GM19193 (cell line): ENCODE results near the gene PRR13.

Experiments used
- POLR2A ChIP-seq: IDR thresholded peaks from 4 replicates; pipeline ENCODE4 v1.6.1; 2011; ENCODE audit not compliant: insufficient read depth, insufficient read length; ENCODE audit errors: extremely low read depth

The PRR13 gene

GRCh38 chr12:53430116-53430515, 11.4 kb upstream of the PRR13 start:
- TF ChIP-seq POLR2A, result no peak

GRCh38 chr12:53431187-53431586, 10.3 kb upstream of the PRR13 start:
- TF ChIP-seq POLR2A, result no peak

- TF ChIP-seq POLR2A, result no peak
These were observed 2.4 kb downstream of the PRR13 start for GRCh38 chr12:53443955-53444354.

DNA sequence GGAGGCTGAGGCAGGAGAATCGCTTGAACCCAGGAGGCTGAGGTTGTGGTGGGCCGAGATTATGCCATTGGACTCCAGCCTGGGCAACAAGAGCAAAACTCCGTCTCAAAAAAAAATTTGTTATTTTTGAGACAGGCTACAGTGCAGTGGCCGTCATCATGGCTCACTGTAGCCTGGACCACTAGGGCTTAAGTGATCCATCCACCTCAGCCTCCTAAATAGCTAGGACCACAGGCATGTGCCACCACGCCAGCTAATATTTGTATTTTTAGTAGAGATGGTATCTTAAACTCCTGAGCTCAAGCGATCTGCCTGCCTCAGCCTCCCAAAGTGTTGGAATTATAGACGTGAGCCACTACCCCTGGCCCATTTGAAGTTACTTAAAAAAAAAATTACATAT, 9.4 kb downstream of the PRR13 start:
- no peak for TF ChIP-seq POLR2A

GRCh38 chr12:53451661-53452158, 10.2 kb downstream of the PRR13 start, which contains the start of gene PCBP2:
TSS of gene PCBP2 (plus strand) at chr12:53452102. CDS start at chr12:53454801, 2,699 bp downstream.
- peak; percentile 89 for TF ChIP-seq POLR2A

GRCh38 chr12:53452159-53453077, 10.9 kb downstream of the PRR13 start:
- TF ChIP-seq POLR2A, result no peak

DNA sequence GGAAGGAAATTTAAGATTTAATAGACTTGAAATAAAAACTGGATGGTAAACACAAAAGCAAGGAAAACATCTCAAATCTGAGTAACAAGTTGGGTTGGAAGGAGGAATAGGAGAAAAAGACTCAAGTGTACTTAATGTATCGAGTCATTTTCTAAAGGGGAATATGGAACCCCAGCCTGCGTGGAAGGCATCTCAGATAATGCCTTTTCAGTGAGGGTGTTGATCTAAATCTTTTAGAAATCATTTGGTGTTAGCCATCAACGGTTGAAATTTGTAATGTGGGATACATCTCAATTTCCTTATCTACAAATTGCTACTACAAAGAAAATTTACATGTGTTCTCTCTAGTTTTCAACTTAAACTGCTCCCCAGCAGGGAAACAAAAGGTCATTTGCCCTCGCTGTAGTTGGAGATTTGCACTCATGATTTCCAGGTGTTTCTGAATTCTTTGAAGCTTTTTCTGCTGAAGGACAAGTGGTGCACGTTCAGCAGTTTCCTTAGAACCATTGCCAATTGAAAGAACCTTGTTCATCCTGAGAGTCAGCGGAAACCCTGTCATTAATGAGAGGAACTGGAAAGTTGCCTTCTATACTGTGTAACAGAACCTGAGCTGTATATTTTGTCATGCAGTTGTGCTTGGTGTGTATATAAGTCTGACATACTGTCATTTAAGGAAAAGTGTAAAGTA, 12.6 kb downstream of the PRR13 start:
- TF ChIP-seq POLR2A, result no peak

- TF ChIP-seq POLR2A, result no peak
These were observed 13.2 kb downstream of the PRR13 start for GRCh38 chr12:53454707-53455106.

GRCh38 chr12:53456654-53457366, 15.3 kb downstream of the PRR13 start:
- TF ChIP-seq POLR2A, result no peak

DNA sequence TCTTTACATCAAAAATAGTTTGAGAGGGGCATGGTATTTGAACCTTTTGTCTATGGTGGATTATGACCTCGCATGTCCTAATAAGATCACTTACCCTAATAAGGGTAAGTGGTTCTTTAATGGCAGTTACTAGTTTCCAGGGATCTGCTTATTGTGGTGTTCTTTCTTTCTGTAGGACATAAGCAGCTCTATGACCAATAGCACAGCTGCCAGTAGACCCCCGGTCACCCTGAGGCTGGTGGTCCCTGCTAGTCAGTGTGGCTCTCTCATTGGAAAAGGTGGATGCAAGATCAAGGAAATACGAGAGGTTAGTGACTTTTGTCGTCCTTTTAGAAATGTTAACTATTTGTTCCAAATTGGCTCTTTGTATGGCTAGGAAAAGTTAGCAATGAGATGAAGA, 17.6 kb downstream of the PRR13 start:
- no peak for TF ChIP-seq POLR2A

GRCh38 chr12:53461059-53461458, 19.5 kb downstream of the PRR13 start:
- TF ChIP-seq POLR2A, result peak; percentile 27

DNA sequence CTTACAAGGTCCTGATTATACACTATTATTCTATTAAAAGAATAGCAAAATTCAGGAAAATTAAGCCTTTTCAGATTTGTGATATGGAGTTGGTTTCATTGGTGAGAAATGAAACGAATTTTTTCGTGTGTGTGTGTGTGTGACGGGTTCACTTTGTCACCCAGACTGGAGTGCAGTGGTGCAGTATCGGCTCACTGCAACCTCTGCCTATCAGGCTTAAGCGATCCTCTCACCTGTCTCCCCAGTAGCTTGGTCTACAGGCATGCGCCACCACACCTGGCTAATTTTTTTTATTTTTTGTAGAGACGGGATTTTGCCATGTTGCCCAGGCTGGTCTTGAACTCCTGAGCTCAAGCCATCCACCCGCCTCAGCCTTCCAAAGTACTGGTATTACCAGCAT, 20.1 kb downstream of the PRR13 start:
- TF ChIP-seq POLR2A, result no peak

- TF ChIP-seq POLR2A, result peak; percentile 22
These were observed 21.4 kb downstream of the PRR13 start for GRCh38 chr12:53462935-53463334.

DNA sequence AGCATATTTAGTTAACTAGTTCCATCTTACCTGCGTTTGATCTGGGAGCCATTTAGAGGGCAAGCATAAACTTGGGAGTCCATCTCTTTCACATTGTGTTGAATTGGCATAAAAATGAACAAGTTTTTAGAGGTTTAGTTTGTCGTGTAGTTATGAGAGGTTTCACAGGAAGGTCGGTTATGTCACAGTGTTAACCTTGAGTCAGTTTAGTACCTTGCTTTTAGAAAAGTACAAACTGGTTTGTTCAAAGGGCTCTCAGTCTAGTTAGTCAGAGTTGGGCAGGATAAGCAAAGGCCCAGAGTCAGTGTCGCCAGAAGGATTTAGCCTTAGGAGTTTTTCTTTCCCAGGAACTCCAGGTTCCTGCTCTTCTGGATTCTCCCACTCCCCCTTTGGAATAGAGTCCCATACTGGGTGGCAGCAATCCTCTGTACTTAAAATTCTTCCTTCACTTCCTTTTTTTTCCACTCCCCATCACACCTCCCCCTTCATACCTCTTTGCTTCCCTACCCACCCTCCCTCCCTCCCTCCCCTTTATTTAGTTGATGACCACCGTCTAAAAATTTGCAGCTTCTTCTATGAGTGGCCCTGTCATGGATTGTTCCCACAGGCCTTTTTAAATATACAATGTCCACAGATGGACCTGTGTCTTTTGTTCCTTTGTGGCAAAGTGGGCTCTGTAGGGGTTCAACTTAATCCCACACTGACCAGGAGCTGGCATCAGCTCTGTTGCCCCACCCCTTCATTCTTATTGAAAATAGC, 22.4 kb downstream of the PRR13 start:
- no peak for TF ChIP-seq POLR2A
